NCI-H2081 treated with DMSO at 0.1 percent for 48 hours (cell line): ENCODE results near the gene TMEM132C.

Experiments used
- DNase-seq: peaks from one replicate; lab custom pipeline; 2025; lab: John Stamatoyannopoulos, UW

The TMEM132C gene

GRCh38 chr12:128707488-128707887 is 440.5 kb downstream of the TMEM132C start:
- DNase-seq, result no peak

DNA sequence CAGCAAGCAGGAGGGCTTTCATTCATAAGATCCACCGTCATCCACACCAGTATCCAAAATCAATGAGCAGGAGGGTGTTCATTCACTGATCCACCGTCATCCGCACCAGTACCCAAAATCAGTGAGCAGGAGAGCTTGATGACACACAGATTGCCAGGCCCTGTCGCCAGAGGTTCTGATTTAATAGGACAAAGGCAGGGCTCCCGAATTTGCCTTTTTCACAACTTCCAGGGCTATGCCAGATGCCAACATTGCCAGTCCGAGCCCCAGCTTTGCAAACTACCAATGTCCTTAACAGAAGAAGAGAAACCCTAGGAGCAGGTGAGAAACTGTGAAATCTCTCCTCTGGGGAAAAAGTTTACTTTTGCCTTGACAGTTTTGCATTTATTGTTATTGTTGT is 441.8 kb downstream of the TMEM132C start:
- no peak for DNase-seq

- DNase-seq, result no peak
Observed at GRCh38 chr12:128709660-128710059, 442.7 kb downstream of the TMEM132C start.

GRCh38 chr12:128711486-128711885 is 444.5 kb downstream of the TMEM132C start:
- no peak for DNase-seq

- no peak for DNase-seq
Observed at GRCh38 chr12:128712622-128713021, 445.7 kb downstream of the TMEM132C start.

DNA sequence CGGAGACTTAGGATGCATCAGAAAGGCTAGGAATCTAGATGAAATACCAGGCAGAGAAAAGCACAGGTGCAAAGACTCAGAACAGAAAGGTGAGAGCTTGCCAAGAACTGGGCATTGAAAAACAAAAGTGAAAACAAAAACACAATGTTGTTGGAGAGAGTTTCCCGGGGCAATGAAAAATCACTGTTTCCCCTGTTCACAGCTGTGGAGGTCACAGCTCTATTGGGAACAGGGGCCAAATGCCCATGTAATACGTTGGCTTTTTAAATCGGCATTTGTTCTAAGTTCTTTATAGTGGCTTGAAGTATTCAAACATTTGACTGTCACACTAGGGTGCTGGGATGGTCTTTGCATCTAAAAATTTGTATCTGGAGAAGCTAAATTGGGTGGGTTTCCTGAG is 448.5 kb downstream of the TMEM132C start:
- no peak for DNase-seq

GRCh38 chr12:128724468-128725046 is 457.6 kb downstream of the TMEM132C start:
- no peak for DNase-seq

- DNase-seq, result no peak
Observed at GRCh38 chr12:128726886-128727285, 459.9 kb downstream of the TMEM132C start.

- DNase-seq, result no peak
Observed at GRCh38 chr12:128727461-128727860, 460.5 kb downstream of the TMEM132C start.

GRCh38 chr12:128727999-128728398 is 461.0 kb downstream of the TMEM132C start:
- DNase-seq, result no peak

- no peak for DNase-seq
Observed at GRCh38 chr12:128729628-128730121, 462.7 kb downstream of the TMEM132C start.

GRCh38 chr12:128734371-128734770 is 467.4 kb downstream of the TMEM132C start:
- no peak for DNase-seq

DNA sequence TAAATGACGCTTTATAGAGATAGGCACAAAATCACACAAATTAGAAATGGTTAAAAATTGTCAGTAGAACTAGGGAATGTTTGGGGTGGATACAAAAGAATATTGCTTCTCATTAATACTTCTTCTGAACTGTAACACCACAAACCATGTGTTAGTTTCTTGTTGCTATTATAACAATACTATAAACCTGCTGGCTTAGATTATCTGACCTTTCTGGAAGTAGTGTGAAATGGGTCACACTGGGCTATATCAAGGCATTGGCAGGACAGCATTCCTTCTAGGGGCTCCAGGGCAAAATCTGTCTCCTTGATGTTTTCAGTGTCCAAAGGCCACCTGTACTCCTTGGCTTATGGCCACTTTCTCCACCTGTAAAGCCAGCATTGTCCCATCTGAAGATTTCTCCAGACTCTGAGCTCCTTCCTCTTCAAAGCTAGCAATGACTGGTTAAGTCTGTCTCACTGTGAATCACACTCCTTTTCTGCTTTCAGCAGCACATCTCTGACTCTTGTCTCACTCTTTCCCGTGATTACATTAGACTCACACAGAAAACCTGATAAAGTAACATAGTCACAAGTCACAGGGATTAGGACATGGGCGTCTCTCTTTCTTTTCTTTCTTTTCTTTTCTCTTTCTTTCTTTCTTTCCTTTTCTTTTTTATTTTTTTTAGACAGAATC is 470.5 kb downstream of the TMEM132C start:
- DNase-seq, result no peak

- no peak for DNase-seq
Observed at GRCh38 chr12:128743916-128744315, 476.9 kb downstream of the TMEM132C start.

DNA sequence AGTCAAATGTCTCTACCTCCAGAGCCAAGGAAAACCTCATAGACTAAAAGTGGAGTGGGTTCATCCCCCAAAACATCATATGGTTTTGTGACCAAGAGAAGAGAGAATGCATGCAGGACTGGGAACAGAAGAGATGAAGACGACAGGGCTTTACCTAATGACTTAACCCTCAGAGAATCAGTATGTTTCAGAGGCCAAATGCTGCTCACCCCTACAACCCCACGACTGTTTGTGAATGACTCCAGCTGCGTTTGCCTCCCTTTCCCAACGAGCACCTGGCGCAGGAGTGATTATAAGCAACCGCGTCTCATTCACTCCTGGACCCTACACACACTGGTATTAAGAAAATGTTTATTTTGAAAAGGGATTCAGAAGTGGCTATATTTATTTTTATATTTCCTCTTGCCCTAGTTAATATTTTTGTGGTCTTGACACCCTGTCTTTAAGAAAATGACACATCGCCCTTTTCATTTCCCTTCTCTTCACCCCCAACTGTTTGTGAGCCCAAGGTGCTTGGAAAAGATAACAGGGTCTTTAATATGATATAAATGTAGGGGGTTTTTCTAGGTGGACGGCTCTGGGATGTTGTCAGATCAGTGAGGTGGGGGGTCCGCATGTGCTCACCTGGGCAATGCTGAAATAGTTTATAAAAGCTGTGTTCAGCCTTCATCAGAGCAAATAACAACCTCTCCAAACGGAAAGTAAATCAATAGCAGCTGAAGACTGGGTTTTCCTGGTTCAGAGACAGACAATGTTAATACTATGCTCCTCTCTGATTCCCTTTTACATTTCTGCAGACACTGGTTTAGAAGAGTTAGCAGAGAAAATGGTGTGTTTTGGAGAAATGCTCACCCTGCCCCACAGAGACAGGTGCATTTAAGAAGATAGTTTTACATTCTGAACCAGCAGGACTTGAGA is 479.1 kb downstream of the TMEM132C start:
- DNase-seq, result no peak

DNA sequence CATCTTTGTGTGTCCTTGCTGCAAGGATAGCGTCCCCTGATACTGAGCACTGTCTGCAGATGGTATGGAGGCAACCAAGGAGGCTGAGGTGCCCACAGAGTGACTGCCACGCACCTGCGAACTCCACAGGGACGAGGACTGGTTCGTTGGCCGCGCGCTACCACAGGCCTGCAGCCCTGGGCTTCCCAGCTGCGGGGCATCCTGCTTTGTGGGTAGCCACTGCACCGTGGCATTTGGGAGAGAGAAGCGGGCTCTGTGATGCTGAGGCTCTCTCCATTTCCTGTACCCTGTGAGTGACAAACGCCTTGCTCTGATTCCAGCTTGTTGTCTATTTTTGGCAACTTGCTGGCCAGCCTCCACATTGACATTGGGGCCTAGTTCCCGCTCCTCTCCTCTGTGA is 480.5 kb downstream of the TMEM132C start:
- no peak for DNase-seq

DNA sequence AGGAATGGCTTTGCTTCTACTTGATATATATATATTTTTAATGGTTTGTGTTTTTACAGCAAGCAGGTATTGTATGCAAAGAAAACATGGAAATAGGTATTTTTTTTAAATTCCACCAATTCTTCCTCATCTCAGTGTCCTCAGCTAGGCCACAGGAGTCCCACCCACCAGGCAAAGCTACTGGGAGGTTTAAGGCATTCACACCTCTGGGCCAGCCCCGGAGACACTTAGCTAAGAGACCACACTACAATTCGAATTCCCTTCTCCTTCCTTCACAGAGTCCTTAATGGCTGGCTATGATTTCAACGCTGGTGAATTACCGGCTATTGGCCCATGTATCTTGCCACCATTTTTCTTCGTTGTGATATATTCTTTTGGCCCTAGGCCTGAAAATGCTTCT is 485.4 kb downstream of the TMEM132C start:
- no peak for DNase-seq

DNA sequence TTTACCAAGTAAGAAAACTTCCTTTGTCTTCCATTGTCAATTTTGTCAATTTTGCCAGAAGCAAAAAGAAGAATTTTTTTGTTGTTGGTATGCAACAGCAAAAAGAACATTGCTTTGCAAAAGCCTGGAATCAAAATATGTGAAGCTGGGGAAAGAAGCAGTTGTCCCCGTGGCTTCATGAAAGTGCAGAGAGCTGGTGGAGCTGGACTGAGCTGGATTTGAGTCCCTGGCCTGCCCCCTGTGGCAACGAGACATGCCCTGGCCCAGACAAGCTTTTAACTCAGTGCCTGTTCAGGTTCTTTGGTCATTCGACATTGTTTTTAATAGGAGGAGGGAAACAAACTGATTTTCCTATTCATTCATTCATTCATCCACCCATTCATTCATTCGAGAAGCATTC is 486.5 kb downstream of the TMEM132C start:
- DNase-seq, result no peak

DNA sequence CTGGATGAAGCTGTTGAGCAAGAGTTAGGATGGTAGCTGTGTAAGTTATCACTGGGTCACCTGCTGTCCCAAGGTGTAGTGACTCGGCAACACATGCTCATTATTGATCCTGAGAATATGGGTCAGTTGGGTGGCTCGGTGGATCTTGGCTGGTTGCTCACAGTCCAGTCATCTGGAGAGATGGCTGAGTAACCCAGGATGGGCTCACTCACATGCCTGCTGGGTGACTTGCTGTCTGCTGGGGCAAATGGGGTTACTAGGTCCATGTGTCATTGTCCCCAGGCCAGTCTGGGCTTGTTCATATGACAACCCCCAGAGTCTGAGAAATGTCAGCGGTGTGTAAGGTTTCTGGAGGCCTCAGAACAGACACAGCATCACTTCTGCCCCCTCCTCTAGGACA is 487.3 kb downstream of the TMEM132C start:
- no peak for DNase-seq

DNA sequence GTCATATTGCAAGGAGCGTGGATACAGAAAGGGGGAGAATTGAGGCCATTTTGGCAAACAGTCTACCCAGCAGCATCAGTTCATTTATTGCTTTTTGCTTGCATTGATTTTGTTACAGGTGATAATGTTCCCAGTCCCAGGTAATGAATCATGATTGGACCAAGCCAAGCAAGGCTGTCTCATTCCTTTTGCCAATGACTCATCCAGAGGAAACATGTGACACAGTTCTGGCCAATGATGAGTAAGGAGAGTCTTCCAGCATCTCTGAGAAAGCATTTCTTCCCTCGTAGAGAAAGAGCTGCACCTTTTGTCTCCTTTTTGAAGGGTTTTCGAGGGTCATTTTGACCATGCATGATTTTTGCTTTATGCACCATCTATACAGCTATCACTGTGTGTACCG is 488.6 kb downstream of the TMEM132C start:
- DNase-seq, result no peak
